ENCODE results near the gene EIF3K.

DNA sequence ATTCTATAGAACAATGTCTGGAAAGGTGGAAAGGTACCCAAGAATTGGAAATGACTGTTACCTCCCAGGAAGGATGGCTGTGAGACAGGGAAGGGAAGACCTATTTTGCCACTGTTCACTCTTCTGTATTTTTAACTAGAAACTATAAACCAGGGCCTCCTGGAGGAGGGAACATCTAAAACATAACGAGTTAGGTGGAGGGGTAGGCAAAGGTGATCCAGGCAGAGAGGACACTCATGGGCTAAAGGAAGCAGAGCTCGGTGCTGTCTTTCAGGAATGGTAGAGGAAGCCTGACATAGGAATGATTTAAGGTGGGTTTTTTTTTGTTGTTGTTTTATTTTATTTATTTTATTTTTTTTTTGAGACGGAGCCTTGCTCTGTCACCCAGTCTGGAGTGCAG, 5.8 kb downstream of the EIF3K start:
- TF ChIP-seq, protein P1, sequence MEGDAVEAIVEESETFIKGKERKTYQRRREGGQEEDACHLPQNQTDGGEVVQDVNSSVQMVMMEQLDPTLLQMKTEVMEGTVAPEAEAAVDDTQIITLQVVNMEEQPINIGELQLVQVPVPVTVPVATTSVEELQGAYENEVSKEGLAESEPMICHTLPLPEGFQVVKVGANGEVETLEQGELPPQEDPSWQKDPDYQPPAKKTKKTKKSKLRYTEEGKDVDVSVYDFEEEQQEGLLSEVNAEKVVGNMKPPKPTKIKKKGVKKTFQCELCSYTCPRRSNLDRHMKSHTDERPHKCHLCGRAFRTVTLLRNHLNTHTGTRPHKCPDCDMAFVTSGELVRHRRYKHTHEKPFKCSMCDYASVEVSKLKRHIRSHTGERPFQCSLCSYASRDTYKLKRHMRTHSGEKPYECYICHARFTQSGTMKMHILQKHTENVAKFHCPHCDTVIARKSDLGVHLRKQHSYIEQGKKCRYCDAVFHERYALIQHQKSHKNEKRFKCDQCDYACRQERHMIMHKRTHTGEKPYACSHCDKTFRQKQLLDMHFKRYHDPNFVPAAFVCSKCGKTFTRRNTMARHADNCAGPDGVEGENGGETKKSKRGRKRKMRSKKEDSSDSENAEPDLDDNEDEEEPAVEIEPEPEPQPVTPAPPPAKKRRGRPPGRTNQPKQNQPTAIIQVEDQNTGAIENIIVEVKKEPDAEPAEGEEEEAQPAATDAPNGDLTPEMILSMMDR (IDR thresholded peaks at IDR 0.05) = no peak
- no peak for TF ChIP-seq EHF (CRISPR knock-in tag; IDR thresholded peaks at IDR 0.05)
- TF ChIP-seq CHD2 (IDR thresholded peaks at IDR 0.05; ENCODE audit: low read length, partially characterized antibody) = no peak
- TF ChIP-seq RCOR1 (IDR thresholded peaks at IDR 0.05; ENCODE audit: low read depth, low read length) = no peak
- TF ChIP-seq MAZ (IDR thresholded peaks at IDR 0.05; ENCODE audit: borderline replicate concordance, low read depth, low read length) = no peak
- TF ChIP-seq, protein P2, sequence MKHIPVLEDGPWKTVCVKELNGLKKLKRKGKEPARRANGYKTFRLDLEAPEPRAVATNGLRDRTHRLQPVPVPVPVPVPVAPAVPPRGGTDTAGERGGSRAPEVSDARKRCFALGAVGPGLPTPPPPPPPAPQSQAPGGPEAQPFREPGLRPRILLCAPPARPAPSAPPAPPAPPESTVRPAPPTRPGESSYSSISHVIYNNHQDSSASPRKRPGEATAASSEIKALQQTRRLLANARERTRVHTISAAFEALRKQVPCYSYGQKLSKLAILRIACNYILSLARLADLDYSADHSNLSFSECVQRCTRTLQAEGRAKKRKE (CRISPR knock-in tag; IDR thresholded peaks at IDR 0.05; ENCODE audit: low read depth) = no peak
- no peak for TF ChIP-seq KDM1A (IDR thresholded peaks at IDR 0.05; ENCODE audit: low read depth)
- TF ChIP-seq, protein P3, sequence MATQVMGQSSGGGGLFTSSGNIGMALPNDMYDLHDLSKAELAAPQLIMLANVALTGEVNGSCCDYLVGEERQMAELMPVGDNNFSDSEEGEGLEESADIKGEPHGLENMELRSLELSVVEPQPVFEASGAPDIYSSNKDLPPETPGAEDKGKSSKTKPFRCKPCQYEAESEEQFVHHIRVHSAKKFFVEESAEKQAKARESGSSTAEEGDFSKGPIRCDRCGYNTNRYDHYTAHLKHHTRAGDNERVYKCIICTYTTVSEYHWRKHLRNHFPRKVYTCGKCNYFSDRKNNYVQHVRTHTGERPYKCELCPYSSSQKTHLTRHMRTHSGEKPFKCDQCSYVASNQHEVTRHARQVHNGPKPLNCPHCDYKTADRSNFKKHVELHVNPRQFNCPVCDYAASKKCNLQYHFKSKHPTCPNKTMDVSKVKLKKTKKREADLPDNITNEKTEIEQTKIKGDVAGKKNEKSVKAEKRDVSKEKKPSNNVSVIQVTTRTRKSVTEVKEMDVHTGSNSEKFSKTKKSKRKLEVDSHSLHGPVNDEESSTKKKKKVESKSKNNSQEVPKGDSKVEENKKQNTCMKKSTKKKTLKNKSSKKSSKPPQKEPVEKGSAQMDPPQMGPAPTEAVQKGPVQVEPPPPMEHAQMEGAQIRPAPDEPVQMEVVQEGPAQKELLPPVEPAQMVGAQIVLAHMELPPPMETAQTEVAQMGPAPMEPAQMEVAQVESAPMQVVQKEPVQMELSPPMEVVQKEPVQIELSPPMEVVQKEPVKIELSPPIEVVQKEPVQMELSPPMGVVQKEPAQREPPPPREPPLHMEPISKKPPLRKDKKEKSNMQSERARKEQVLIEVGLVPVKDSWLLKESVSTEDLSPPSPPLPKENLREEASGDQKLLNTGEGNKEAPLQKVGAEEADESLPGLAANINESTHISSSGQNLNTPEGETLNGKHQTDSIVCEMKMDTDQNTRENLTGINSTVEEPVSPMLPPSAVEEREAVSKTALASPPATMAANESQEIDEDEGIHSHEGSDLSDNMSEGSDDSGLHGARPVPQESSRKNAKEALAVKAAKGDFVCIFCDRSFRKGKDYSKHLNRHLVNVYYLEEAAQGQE (IDR thresholded peaks at IDR 0.05) = no peak
- no peak for TF ChIP-seq POLR2A (IDR thresholded peaks at IDR 0.05; ENCODE audit: low read length)
- no peak for TF ChIP-seq ESRRA (IDR thresholded peaks at IDR 0.05; ENCODE audit: borderline replicate concordance, low read length)
- no peak for TF ChIP-seq CEBPB (IDR thresholded peaks at IDR 0.05)
- TF ChIP-seq, protein P4, sequence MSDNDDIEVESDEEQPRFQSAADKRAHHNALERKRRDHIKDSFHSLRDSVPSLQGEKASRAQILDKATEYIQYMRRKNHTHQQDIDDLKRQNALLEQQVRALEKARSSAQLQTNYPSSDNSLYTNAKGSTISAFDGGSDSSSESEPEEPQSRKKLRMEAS (IDR thresholded peaks at IDR 0.05) = no peak
- no peak for TF ChIP-seq EP300 (IDR thresholded peaks at IDR 0.05)
- TF ChIP-seq ZNF302 (CRISPR knock-in tag; IDR thresholded peaks at IDR 0.05) = no peak
